ENCODE results near the gene MYL12B. TPM values are rescaled to one million over a fixed set of nuclear protein-coding genes. Genes with fewer than 3 reads are reported as not detected.

Gene MYL12B
- total RNA-seq, 1 experiment from 2014 or later, result 383 TPM

DNA sequence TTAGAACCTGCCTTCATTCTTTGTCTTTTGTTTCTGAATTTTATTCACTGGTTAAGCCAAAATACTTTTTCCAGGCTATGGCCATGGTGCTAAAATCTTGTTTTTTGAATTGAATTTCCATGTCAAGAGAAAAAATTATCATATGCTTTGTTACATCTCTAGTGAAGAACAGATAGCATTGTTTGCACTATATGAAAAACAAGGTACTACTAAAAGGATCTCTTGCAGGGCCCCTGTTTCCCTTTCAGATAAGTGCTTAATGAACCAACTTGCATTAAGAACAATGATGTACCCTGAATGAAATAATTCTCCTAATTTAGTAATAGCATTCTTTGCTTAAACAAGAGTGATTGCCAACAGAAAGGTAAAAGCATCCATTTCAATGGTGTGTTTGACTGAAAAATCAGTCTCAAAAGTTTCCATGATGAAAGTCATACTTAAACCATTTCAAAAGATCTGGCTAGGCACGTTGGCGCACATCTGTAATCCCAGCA, 4.3 kb upstream of the MYL12B start:
- Histone ChIP-seq H3K4me3 (no peak overlapping the region), H3K36me3 (ENCODE audit: low read depth) (peaks cover 48% of the 10 kb centered on the region), H3K27me3 (ENCODE audit: insufficient read depth, low read depth) (no peaks in the 10 kb centered on the region), H3K4me1 (replicated peaks; ENCODE audit: insufficient read depth) (peaks cover 17% of the 10 kb centered on the region), H3F3A (ENCODE audit: insufficient read depth, low read depth) (peaks cover 69% of the 10 kb centered on the region), H3K9me2 (ENCODE audit: insufficient read depth) (no peaks in the 10 kb centered on the region), H4K20me1 (ENCODE audit: insufficient read depth) (peaks cover 2% of the 10 kb centered on the region), H3K9me3 (ENCODE audit: insufficient read depth, low read depth) (no peaks in the 10 kb centered on the region), H3K4me2 (no peak overlapping the region), H3K27ac (0 out of 2 replicates have a peak overlapping the region, but pooled peaks have one; percentile 55), H2AFZ (no peak overlapping the region), H3K79me2 (ENCODE audit: low read depth) (peaks cover 20% of the 10 kb centered on the region)
- CTCF ChIA-PET, result no interaction called here
- no TSS peak for BruUV-seq (replicated peaks)
- TF ChIP-seq, protein P1, sequence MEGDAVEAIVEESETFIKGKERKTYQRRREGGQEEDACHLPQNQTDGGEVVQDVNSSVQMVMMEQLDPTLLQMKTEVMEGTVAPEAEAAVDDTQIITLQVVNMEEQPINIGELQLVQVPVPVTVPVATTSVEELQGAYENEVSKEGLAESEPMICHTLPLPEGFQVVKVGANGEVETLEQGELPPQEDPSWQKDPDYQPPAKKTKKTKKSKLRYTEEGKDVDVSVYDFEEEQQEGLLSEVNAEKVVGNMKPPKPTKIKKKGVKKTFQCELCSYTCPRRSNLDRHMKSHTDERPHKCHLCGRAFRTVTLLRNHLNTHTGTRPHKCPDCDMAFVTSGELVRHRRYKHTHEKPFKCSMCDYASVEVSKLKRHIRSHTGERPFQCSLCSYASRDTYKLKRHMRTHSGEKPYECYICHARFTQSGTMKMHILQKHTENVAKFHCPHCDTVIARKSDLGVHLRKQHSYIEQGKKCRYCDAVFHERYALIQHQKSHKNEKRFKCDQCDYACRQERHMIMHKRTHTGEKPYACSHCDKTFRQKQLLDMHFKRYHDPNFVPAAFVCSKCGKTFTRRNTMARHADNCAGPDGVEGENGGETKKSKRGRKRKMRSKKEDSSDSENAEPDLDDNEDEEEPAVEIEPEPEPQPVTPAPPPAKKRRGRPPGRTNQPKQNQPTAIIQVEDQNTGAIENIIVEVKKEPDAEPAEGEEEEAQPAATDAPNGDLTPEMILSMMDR (conservative IDR thresholded peaks at IDR 0.05), result no peak
- TF ChIP-seq EZH2 (IDR thresholded peaks at IDR 0.05; ENCODE audit: low read depth), result no peak
- POLR2A ChIA-PET (ENCODE audit: unreplicated experiment), result interaction anchor here (0.6 to 0.7 kb wide), 2 partner anchors 10 to 32 kb away, joined by 3 to 39 read pairs; no protein-coding TSS in a partner anchor
- intact Hi-C loops (cut with micrococcal nuclease; ENCODE audit: unreplicated experiment), result no loop called here
- DNase-seq, result no peak

DNA sequence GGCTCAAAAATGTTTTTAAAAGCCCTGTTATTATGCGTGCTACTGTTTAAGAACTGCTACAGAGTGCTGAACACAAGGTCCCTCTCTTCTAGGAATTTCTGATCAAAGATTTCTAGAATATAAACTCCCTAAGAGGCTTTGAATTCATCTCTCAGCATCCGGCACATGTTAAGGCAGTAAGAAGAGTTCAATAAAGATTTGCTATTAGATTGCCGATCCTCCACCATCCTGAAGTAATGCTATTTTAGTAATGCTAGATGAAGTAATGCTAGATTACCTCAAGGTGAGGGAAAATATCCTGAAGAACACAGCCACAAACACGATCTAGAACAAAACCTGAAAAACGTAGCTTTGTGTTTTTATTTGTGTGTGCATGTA, 949 bp upstream of the MYL12B start:
- Histone ChIP-seq H3K4me1 (replicated peaks; ENCODE audit: insufficient read depth) (peaks cover 41% of the 10 kb centered on the region), H3K79me2 (ENCODE audit: low read depth) (peaks cover 40% of the 10 kb centered on the region), H2AFZ (peak overlapping the region; percentile 89)

DNA sequence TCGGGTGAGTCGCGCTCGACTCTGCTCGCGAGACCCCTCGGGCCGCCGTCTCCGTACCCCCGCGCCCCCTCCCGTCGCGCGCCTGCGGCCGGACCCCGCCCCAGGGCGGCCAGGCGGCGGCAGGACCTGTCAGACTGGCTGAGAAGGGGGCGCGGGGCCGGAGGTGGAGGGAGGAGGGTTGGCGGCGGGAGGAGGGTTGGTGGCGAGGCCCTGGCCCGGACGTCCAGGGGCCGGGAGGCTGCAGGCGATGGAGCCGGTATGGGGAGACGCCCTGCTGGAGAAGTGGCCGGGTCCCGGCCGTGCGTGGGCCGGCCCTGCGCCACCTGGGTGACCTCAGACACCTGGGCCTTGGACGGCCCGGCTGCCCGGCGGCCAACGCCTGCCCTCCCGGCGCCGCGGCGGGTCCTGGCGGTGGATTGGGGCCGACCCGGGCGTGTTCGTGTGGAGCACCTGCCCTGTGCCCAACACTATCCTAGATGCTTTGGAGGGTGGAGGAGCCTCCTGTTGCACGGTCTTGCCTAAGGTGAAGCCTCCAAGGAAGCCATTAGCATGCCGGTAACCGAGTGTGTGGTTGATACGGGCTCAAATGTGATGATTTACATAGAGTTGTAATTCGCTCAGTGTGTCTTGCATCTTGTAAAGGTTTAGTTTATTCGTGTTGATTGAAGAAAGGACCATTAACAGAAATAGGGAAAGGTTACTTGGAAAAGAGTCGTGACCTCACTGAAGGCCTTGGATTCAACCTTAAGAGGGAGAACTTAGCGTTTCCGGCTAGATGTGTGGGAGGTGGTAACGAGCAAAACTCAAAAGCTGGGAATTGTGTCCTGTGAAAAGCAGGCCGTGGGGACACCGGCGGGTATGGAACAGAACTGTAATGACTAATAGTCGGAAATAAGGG, 550 bp downstream of the MYL12B start:
- Histone ChIP-seq H3K36me3 (ENCODE audit: low read depth) (peaks cover 12% of the 10 kb centered on the region), H3K27me3 (ENCODE audit: insufficient read depth, low read depth) (no peaks in the 10 kb centered on the region), H3F3A (ENCODE audit: insufficient read depth, low read depth) (peaks cover 34% of the 10 kb centered on the region), H3K4me3 (peak overlapping the region; percentile 100), H3K79me2 (ENCODE audit: low read depth) (peaks cover 55% of the 10 kb centered on the region), H3K27ac (peak overlapping the region; percentile 93), H3K4me2 (peak overlapping the region; percentile 92), H3K9me2 (ENCODE audit: insufficient read depth) (no peaks in the 10 kb centered on the region), H2AFZ (peak overlapping the region; percentile 89), H3K9me3 (ENCODE audit: insufficient read depth, low read depth) (no peaks in the 10 kb centered on the region), H3K4me1 (replicated peaks; ENCODE audit: insufficient read depth) (peaks cover 39% of the 10 kb centered on the region), H4K20me1 (ENCODE audit: insufficient read depth) (peaks cover 47% of the 10 kb centered on the region)
- DNase-seq, result no peak
- ChIA-PET POLR2A (ENCODE audit: unreplicated experiment) (interaction anchor here (0.6 to 1.5 kb wide), 4 partner anchors 11 to 1150 kb away, joined by 3 to 21 read pairs (median 6); partner anchors contain the start of gene MYL12A), CTCF (no interaction called here)
- TSS peak; percentile 43 for BruUV-seq (replicated peaks)
- intact Hi-C loops (cut with micrococcal nuclease; ENCODE audit: unreplicated experiment), result loop anchor here (5.0 kb wide), 3 partner anchors 390 to 735 kb away; no protein-coding TSS in a partner anchor
- TF ChIP-seq, protein P1 (conservative IDR thresholded peaks at IDR 0.05), result no peak
- TF ChIP-seq EZH2 (IDR thresholded peaks at IDR 0.05; ENCODE audit: low read depth), result no peak

More for the DNA sequence above, 949 bp upstream of the MYL12B start:
- peaks cover 32% of the 10 kb centered on the region for H4K20me1 ChIP-seq (ENCODE audit: insufficient read depth)
- no peaks in the 10 kb centered on the region for H3K27me3 ChIP-seq (ENCODE audit: insufficient read depth, low read depth)
- H3K4me2 ChIP-seq, result peak overlapping the region; percentile 92
- no peaks in the 10 kb centered on the region for H3K9me2 ChIP-seq (ENCODE audit: insufficient read depth)
- no peaks in the 10 kb centered on the region for H3K9me3 ChIP-seq (ENCODE audit: insufficient read depth, low read depth)
- peak overlapping the region; percentile 100 for H3K4me3 ChIP-seq
- ChIA-PET CTCF (no interaction called here), POLR2A (ENCODE audit: unreplicated experiment) (interaction anchor here (0.5 to 1.5 kb wide), 4 partner anchors 13 to 825 kb away, joined by 4 to 21 read pairs (median 5); partner anchors contain the start of gene MYL12A)
- no TSS peak for BruUV-seq (replicated peaks)
- DNase-seq, result no peak
- TF ChIP-seq EZH2 (IDR thresholded peaks at IDR 0.05; ENCODE audit: low read depth), result no peak
- TF ChIP-seq, protein P1 (conservative IDR thresholded peaks at IDR 0.05), result no peak
- peak overlapping the region; percentile 93 for H3K27ac ChIP-seq
- peaks cover 47% of the 10 kb centered on the region for H3F3A ChIP-seq (ENCODE audit: insufficient read depth, low read depth)
- peaks cover 15% of the 10 kb centered on the region for H3K36me3 ChIP-seq (ENCODE audit: low read depth)
- intact Hi-C loops (cut with micrococcal nuclease; ENCODE audit: unreplicated experiment), result loop anchor here (1.0 to 5.0 kb wide), 5 partner anchors 14 to 736 kb away; partner anchors contain the start of gene MYL12A

Data from PC-9 (cell line).